Hematopoietic multipotent progenitor cell treated with erythropoietin and hydrocortisone succinate and interleukin-3 and kit ligand, for 8 days (in vitro differentiated cells): ENCODE data around the gene TRPV2.
A peak's percentile ranks its signal among the peaks of the same experiment; 100 is the strongest.
"Not testable (repeated sequence)": the region's sequence is repeated elsewhere in the genome, so short reads cannot be mapped to it uniquely, and the experiment has no call there.

Experiments used
- DNase-seq: peaks from one replicate; pipeline ENCODE4 v3.0.0-alpha.2; 2015

TRPV2 gene

GRCh38 chr17:16415031-16415924 is at the start of gene TRPV2:
TSS of gene TRPV2 (plus strand) at chr17:16415571. CDS start at chr17:16417669, 2,098 bp downstream.
- peak; percentile 66 for DNase-seq

- no peak for DNase-seq
These were observed 43.6 kb upstream of the TRPV2 start for GRCh38 chr17:16371742-16372141.

GRCh38 chr17:16374146-16374938 is 41.0 kb upstream of the TRPV2 start:
- no peak for DNase-seq

GRCh38 chr17:16377941-16378341 is 37.4 kb upstream of the TRPV2 start:
- DNase-seq, result no peak

- peak; percentile 61 for DNase-seq
These were observed 36.6 kb upstream of the TRPV2 start for GRCh38 chr17:16378636-16379282.

- DNase-seq, result no peak
These were observed 35.7 kb upstream of the TRPV2 start for GRCh38 chr17:16379654-16380053.

GRCh38 chr17:16380640-16381495 is 34.5 kb upstream of the TRPV2 start, which contains the start of gene UBB:
TSS of gene UBB (plus strand) at chr17:16381091. CDS start at chr17:16381908, 817 bp downstream.
- peak; percentile 98 for DNase-seq

- DNase-seq, result no peak
These were observed 33.9 kb upstream of the TRPV2 start for GRCh38 chr17:16381496-16381820.

GRCh38 chr17:16383216-16383615 is 32.2 kb upstream of the TRPV2 start:
- no peak for DNase-seq

GRCh38 chr17:16383772-16384287 is 31.5 kb upstream of the TRPV2 start:
- DNase-seq, result no peak

- DNase-seq, result no peak
These were observed 30.8 kb upstream of the TRPV2 start for GRCh38 chr17:16384557-16384956.

- not testable (repeated sequence) for DNase-seq
These were observed 29.3 kb upstream of the TRPV2 start for GRCh38 chr17:16386126-16386507.

- DNase-seq, result no peak
These were observed 23.9 kb upstream of the TRPV2 start for GRCh38 chr17:16391451-16391850.

GRCh38 chr17:16392491-16392890 is 22.9 kb upstream of the TRPV2 start:
- DNase-seq, result not testable (repeated sequence)

- not testable (repeated sequence) for DNase-seq
These were observed 19.5 kb upstream of the TRPV2 start for GRCh38 chr17:16395887-16396286.

GRCh38 chr17:16396693-16397092 is 18.7 kb upstream of the TRPV2 start:
- DNase-seq, result peak; percentile 59

- DNase-seq, result peak; percentile 79
These were observed 16.8 kb upstream of the TRPV2 start for GRCh38 chr17:16398270-16399267.

GRCh38 chr17:16403847-16404246 is 11.5 kb upstream of the TRPV2 start:
- DNase-seq, result not testable (repeated sequence)

- DNase-seq, result no peak
These were observed 8.4 kb upstream of the TRPV2 start for GRCh38 chr17:16406742-16407674.
